PC-9 (cell line): Measurements from ENCODE around the gene KCNC1. TPM values are rescaled to one million over a fixed set of nuclear protein-coding genes. Genes with fewer than 3 reads are reported as not detected.

Experiments used
- BruUV-seq: library from RNA; stranded (reverse); fragments of 400-500 nt; replicated peaks from 2 replicates; lab custom pipeline; 2021; lab: Mats Ljungman, UMichigan
- CTCF ChIA-PET: fragments of 300-600 bp; sonication (Branson Sonifier 250); formaldehyde crosslinking; loops from one replicate; lab custom pipeline; 2022; ENCODE audit warnings: antibody characterized with exemption; lab: Charles Lee
- POLR2A ChIA-PET: fragments of 300-600 bp; sonication (Branson Sonifier 250); formaldehyde crosslinking; loops from one replicate; lab custom pipeline; 2022; ENCODE audit warnings: antibody characterized with exemption; ENCODE audit not compliant: unreplicated experiment; lab: Charles Lee
- DNase-seq, 2 experiments: peaks; one replicate each; pipeline versions ENCODE4 v3.0.0 to v3.0.0-alpha.2; 2015 to 2022; ENCODE audit warnings: mixed read lengths in 1 of 2
- H2AFZ ChIP-seq: fragments of 200-600 bp; sonication (generic); 2 replicates; pipeline ENCODE4 v1.8.1; 2017; ENCODE audit warnings: antibody characterized with exemption
- H3F3A ChIP-seq: fragments of 200-600 bp; sonication (generic); 2 replicates; pipeline ENCODE4 v1.8.1; 2017; ENCODE audit warnings: antibody characterized with exemption, mild to moderate bottlenecking, low read depth; ENCODE audit not compliant: insufficient read depth
- H3K27ac ChIP-seq: fragments of 200-600 bp; sonication (generic); 2 replicates; pipeline ENCODE4 v1.6.1; 2016; ENCODE audit warnings: mixed run types
- H3K27me3 ChIP-seq: fragments of 200-600 bp; sonication (generic); 2 replicates; pipeline ENCODE4 v1.6.1; 2016; ENCODE audit warnings: low read depth, mixed run types; ENCODE audit not compliant: insufficient read depth
- H3K36me3 ChIP-seq: fragments of 200-600 bp; sonication (generic); 2 replicates; pipeline ENCODE4 v1.6.1; 2016; ENCODE audit warnings: low read depth, mixed run types
- H3K4me1 ChIP-seq: fragments of 200-600 bp; sonication (generic); replicated peaks from 2 replicates; pipeline ENCODE4 v1.6.1; 2016; ENCODE audit warnings: mixed run types; ENCODE audit not compliant: insufficient read depth
- H3K4me2 ChIP-seq: fragments of 200-600 bp; sonication (generic); 2 replicates; pipeline ENCODE4 v1.6.1; 2017; ENCODE audit warnings: mixed run types
- H3K4me3 ChIP-seq: fragments of 200-600 bp; sonication (generic); 2 replicates; pipeline ENCODE4 v1.6.1; 2016; ENCODE audit warnings: mixed run types
- H3K79me2 ChIP-seq: fragments of 200-600 bp; sonication (generic); 2 replicates; pipeline ENCODE4 v1.6.1; 2017; ENCODE audit warnings: low read depth, mixed run types
- H3K9me2 ChIP-seq: fragments of 200-600 bp; sonication (generic); 2 replicates; pipeline ENCODE4 v1.8.1; 2017; ENCODE audit warnings: mild to moderate bottlenecking; ENCODE audit not compliant: insufficient read depth
- H3K9me3 ChIP-seq: fragments of 200-600 bp; sonication (generic); 2 replicates; pipeline ENCODE4 v1.8.1; 2016; ENCODE audit warnings: low read depth; ENCODE audit not compliant: insufficient read depth
- H4K20me1 ChIP-seq: fragments of 200-600 bp; sonication (generic); 2 replicates; pipeline ENCODE4 v1.8.1; 2017; ENCODE audit not compliant: insufficient read depth
- EZH2 ChIP-seq: fragments of 200-600 bp; sonication (generic); IDR thresholded peaks from 2 replicates; pipeline ENCODE4 v1.8.0; 2017; ENCODE audit warnings: antibody characterized with exemption, low read depth
- intact Hi-C: fragments of 100-400 bp; cut with micrococcal nuclease; formaldehyde crosslinking; loops from one replicate; pipeline ENCODE4 v1.10.0; 2022; ENCODE audit not compliant: unreplicated experiment
- total RNA-seq: library from RNA; stranded (reverse); gene quantifications from 2 replicates; pipeline ENCODE4 v1.2.3, GENCODE V29; 2021
- TF ChIP-seq, protein P1 (sequence below): fragments of 200-600 bp; sonication (generic); conservative IDR thresholded peaks from 2 replicates; pipeline ENCODE4 v1.6.1; 2017; ENCODE audit warnings: mixed run types, antibody characterized with exemption, mild to moderate bottlenecking, moderate library complexity

Gene KCNC1
- total RNA-seq, 1 experiment from 2014 or later: not detected

DNA sequence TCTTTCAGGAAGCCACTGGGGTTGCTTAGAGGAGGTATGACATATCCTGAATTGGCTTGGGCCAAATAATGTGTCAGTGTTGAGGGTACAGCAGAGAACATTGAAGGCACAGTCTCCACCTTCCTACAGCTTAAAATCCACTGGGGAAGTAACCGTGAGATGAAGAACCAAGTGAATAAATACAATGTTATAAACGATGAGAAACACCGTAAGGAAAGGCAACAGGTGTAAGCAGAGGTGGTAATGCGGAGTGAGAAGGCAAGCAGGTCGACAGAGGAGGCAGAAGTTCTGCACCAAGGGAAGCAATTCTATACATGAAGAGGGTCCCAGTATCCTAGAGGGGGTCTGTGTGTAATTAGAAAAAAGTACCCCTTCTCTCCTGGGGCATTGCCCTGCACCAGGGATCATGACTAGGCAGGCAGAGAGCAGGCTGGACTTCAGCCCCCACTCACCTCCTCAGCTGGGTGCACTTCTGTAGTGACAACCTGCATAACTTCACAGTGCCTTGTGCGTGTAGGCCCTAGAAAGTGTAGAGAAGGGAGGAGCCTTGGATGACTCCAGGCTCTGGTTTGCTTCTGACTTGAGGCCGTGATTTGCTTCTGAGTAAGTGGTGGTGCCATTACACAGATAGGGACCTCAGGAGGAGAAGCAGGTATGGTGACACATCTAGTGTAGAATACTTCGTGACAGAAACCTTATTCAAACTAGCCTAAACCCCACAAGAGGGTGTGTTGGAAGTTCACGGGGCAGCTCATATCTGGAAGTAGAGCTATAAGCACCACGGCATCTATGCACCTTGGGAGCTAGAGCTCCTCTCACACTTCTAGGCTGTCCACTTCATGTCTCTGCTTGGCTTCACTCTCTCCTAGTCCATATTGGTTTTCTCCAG, 10.3 kb upstream of the KCNC1 start:
- no peak for DNase-seq
- Histone ChIP-seq H3K27me3 (peaks cover 56% of the 10 kb centered on the region), H3K4me1 (no peaks in the 10 kb centered on the region), H2AFZ (no peak overlapping the region), H3K27ac (no peak overlapping the region), H3K79me2 (no peaks in the 10 kb centered on the region), H3F3A (no peaks in the 10 kb centered on the region), H4K20me1 (no peaks in the 10 kb centered on the region), H3K4me2 (no peak overlapping the region), H3K9me3 (no peaks in the 10 kb centered on the region), H3K36me3 (no peaks in the 10 kb centered on the region), H3K4me3 (no peak overlapping the region), H3K9me2 (no peaks in the 10 kb centered on the region)
- CTCF ChIA-PET: no interaction called here
- intact Hi-C loops: no loop called here
- no TSS peak for BruUV-seq
- POLR2A ChIA-PET: no interaction called here
- TF ChIP-seq EZH2: no peak
- TF ChIP-seq, protein P1, sequence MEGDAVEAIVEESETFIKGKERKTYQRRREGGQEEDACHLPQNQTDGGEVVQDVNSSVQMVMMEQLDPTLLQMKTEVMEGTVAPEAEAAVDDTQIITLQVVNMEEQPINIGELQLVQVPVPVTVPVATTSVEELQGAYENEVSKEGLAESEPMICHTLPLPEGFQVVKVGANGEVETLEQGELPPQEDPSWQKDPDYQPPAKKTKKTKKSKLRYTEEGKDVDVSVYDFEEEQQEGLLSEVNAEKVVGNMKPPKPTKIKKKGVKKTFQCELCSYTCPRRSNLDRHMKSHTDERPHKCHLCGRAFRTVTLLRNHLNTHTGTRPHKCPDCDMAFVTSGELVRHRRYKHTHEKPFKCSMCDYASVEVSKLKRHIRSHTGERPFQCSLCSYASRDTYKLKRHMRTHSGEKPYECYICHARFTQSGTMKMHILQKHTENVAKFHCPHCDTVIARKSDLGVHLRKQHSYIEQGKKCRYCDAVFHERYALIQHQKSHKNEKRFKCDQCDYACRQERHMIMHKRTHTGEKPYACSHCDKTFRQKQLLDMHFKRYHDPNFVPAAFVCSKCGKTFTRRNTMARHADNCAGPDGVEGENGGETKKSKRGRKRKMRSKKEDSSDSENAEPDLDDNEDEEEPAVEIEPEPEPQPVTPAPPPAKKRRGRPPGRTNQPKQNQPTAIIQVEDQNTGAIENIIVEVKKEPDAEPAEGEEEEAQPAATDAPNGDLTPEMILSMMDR: no peak

GRCh38 chr11:17725174-17725573, 9.4 kb upstream of the KCNC1 start:
- Histone ChIP-seq H3K4me2 (no peak overlapping the region), H3K27ac (no peak overlapping the region), H3K4me3 (no peak overlapping the region), H4K20me1 (no peaks in the 10 kb centered on the region), H3K27me3 (peaks cover 57% of the 10 kb centered on the region), H3K36me3 (no peaks in the 10 kb centered on the region), H3K9me3 (no peaks in the 10 kb centered on the region), H2AFZ (no peak overlapping the region), H3K4me1 (no peaks in the 10 kb centered on the region), H3K9me2 (no peaks in the 10 kb centered on the region), H3K79me2 (no peaks in the 10 kb centered on the region), H3F3A (no peaks in the 10 kb centered on the region)
- POLR2A ChIA-PET: no interaction called here
- intact Hi-C loops: no loop called here
- no TSS peak for BruUV-seq
- CTCF ChIA-PET: no interaction called here
- no peak for DNase-seq
- no peak for TF ChIP-seq EZH2
- TF ChIP-seq, protein P1: no peak

DNA sequence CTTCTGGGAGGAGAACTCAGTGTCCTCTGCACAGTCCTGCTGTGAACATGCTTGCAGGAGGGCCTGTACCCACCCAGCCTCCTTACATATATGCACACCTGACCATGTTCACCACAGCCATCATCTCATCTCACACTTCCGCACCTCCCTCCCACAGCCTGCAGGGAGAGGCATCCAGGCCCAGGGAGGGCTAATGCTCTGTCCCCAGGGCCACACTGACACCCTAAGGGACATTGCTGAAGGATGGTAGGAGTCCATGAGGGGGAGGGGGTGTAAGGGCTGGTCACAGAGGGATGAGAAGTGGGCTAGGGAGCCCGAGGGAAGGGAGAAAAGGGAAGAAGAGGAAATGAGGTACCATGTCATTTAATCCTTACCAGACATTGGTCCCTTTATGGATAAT, 4.4 kb upstream of the KCNC1 start:
- no peaks in the 10 kb centered on the region for H4K20me1 ChIP-seq
- intact Hi-C loops: loop anchor here (1.0 to 5.0 kb wide), 3 partner anchors 97 to 134 kb away; no protein-coding TSS in a partner anchor
- no peaks in the 10 kb centered on the region for H3K36me3 ChIP-seq
- peaks cover 32% of the 10 kb centered on the region for H3K27me3 ChIP-seq
- no peak overlapping the region for H2AFZ ChIP-seq
- TF ChIP-seq, protein P1: no peak
- no peak for TF ChIP-seq EZH2
- H3F3A ChIP-seq: no peaks in the 10 kb centered on the region
- ChIA-PET CTCF (interaction anchor here (0.8 to 1.5 kb wide), 4 partner anchors 29 to 248 kb away, joined by 3 to 26 read pairs (median 8); no protein-coding TSS in a partner anchor), POLR2A (interaction anchor here (0.6 kb wide), 1 partner anchor 279 kb away, joined by 3 read pairs; no protein-coding TSS in a partner anchor)
- H3K4me3 ChIP-seq: no peak overlapping the region
- H3K79me2 ChIP-seq: no peaks in the 10 kb centered on the region
- no peaks in the 10 kb centered on the region for H3K4me1 ChIP-seq
- no peak for DNase-seq
- H3K27ac ChIP-seq: no peak overlapping the region
- no TSS peak for BruUV-seq
- no peaks in the 10 kb centered on the region for H3K9me3 ChIP-seq
- no peaks in the 10 kb centered on the region for H3K9me2 ChIP-seq
- H3K4me2 ChIP-seq: no peak overlapping the region
